Measurements from ENCODE around the gene TP53I13.

- TF ChIP-seq EP300 (IDR thresholded peaks at IDR 0.05), result no peak
- no peak for TF ChIP-seq CTCF (IDR thresholded peaks at IDR 0.05)
Measured at GRCh38 chr17:29573871-29574731, 5.6 kb downstream of the TP53I13 start.

Data from tibial nerve (tissue), 4 donors.